ENCODE data around the gene TAS2R39.

- TF ChIP-seq CTCF (IDR thresholded peaks at IDR 0.05): no peak
- no peak for TF ChIP-seq POLR2A (IDR thresholded peaks at IDR 0.05)
These were observed 38.5 kb downstream of the TAS2R39 start, which contains the start of gene TAS2R40 for GRCh38 chr7:143221737-143222136.

Measured in heart left ventricle (tissue), 13 donors.